ENCODE measurements around the gene COL25A1.

Gene COL25A1

DNA sequence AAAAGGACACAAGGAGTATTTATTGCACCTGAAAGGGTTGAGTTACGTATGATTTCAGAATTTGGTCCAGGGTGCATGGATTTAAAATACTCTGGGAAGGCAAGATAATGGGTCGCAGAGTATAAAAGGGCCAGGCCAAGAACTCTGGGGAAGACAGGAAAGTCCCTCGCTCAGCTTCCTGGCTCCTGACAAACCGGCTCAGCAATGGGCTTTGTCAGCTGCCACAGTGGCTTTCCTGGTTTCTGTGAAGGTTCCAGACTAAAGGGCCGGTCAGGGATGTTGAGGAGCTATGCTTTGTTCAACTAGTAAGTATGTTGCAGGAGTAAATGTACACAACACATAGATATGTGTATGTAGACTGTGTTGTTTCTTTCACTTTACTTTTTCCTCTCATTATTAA, 385.2 kb downstream of the COL25A1 start:
- H2AFZ ChIP-seq (ENCODE audit: low read depth, low read length) = no peak overlapping the region
- H3K27ac ChIP-seq (ENCODE audit: low read length) = no peak overlapping the region
- no peak overlapping the region for H3K4me3 ChIP-seq (ENCODE audit: low read length)
- H3K79me2 ChIP-seq (ENCODE audit: low read length) = no peaks in the 10 kb centered on the region
- no peaks in the 10 kb centered on the region for H3K36me3 ChIP-seq (replicated peaks; ENCODE audit: low read depth, low read length)
- H3K9me3 ChIP-seq (ENCODE audit: insufficient read depth, low read length) = no peaks in the 10 kb centered on the region
- H4K20me1 ChIP-seq (ENCODE audit: insufficient read depth, low read length) = no peaks in the 10 kb centered on the region
- no peaks in the 10 kb centered on the region for H3K4me1 ChIP-seq (ENCODE audit: low read length)
- H3K4me2 ChIP-seq (ENCODE audit: low read length) = no peak overlapping the region
- TF ChIP-seq, protein P1, sequence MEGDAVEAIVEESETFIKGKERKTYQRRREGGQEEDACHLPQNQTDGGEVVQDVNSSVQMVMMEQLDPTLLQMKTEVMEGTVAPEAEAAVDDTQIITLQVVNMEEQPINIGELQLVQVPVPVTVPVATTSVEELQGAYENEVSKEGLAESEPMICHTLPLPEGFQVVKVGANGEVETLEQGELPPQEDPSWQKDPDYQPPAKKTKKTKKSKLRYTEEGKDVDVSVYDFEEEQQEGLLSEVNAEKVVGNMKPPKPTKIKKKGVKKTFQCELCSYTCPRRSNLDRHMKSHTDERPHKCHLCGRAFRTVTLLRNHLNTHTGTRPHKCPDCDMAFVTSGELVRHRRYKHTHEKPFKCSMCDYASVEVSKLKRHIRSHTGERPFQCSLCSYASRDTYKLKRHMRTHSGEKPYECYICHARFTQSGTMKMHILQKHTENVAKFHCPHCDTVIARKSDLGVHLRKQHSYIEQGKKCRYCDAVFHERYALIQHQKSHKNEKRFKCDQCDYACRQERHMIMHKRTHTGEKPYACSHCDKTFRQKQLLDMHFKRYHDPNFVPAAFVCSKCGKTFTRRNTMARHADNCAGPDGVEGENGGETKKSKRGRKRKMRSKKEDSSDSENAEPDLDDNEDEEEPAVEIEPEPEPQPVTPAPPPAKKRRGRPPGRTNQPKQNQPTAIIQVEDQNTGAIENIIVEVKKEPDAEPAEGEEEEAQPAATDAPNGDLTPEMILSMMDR (IDR thresholded peaks at IDR 0.05; ENCODE audit: low read depth, low read length) = no peak
- TF ChIP-seq EZH2phosphoT487 (IDR thresholded peaks at IDR 0.05; ENCODE audit: low read depth) = no peak
- no peaks in the 10 kb centered on the region for H3K27me3 ChIP-seq (ENCODE audit: low read depth, low read length)
- H3K9ac ChIP-seq (ENCODE audit: low read length) = no peak overlapping the region

DNA sequence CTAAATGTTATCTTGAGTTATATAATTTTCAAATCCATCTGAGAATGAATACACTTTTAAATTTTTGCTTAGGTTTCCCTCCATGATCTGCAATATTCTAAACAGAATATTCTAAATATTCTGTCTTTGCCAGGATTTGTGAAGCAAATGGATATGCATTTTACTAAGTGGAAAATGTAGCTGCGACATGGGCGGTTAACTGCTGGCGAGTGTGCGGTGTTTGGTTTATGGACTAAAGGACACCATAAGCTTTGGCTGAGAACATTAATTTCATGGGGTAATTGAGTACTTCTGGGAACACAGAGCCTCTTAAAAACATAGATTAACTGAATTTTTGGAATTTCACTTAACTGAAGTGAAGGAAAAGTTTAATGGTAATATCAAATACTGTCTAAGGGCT, 385.8 kb downstream of the COL25A1 start:
- Histone ChIP-seq H3K4me2 (ENCODE audit: low read length) (no peak overlapping the region), H4K20me1 (ENCODE audit: insufficient read depth, low read length) (no peaks in the 10 kb centered on the region), H3K27me3 (ENCODE audit: low read depth, low read length) (no peaks in the 10 kb centered on the region), H3K4me3 (ENCODE audit: low read length) (no peak overlapping the region), H2AFZ (ENCODE audit: low read depth, low read length) (no peak overlapping the region), H3K27ac (ENCODE audit: low read length) (no peak overlapping the region), H3K9me3 (ENCODE audit: insufficient read depth, low read length) (no peaks in the 10 kb centered on the region), H3K36me3 (replicated peaks; ENCODE audit: low read depth, low read length) (no peaks in the 10 kb centered on the region), H3K4me1 (ENCODE audit: low read length) (no peaks in the 10 kb centered on the region), H3K9ac (ENCODE audit: low read length) (no peak overlapping the region), H3K79me2 (ENCODE audit: low read length) (no peaks in the 10 kb centered on the region)
- TF ChIP-seq EZH2phosphoT487 (IDR thresholded peaks at IDR 0.05; ENCODE audit: low read depth) = no peak
- TF ChIP-seq, protein P1 (IDR thresholded peaks at IDR 0.05; ENCODE audit: low read depth, low read length) = no peak

DNA sequence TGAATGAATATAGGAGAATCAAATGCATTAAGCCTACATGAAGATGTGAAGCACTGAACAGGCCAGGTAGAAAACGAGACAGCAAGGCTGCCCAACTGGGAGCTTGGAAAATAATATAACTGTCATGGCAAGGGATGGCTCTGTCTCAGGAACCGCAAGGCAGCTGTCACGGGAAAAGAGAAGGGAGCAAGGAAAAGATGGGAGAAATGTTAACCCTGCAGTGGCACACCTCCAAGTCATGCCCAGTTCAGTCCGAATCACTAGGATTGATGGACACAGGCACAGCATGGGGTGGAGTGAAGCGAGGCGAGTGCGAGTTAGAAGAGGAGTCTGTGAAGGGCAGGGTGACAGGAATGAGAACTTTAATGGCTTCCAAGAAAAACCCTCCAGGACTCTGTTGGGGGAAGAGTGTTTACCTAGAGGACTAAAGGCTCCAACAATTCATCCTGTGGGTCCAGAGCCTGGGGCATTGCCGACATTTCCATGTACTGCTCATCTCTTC, 395.5 kb downstream of the COL25A1 start:
- no peak overlapping the region for H3K27ac ChIP-seq (ENCODE audit: low read length)
- H3K4me1 ChIP-seq (ENCODE audit: low read length) = peaks cover 7% of the 10 kb centered on the region
- no peaks in the 10 kb centered on the region for H4K20me1 ChIP-seq (ENCODE audit: insufficient read depth, low read length)
- TF ChIP-seq, protein P1 (IDR thresholded peaks at IDR 0.05; ENCODE audit: low read depth, low read length) = no peak
- TF ChIP-seq EZH2phosphoT487 (IDR thresholded peaks at IDR 0.05; ENCODE audit: low read depth) = no peak
- H2AFZ ChIP-seq (ENCODE audit: low read depth, low read length) = no peak overlapping the region
- H3K4me3 ChIP-seq (ENCODE audit: low read length) = no peak overlapping the region
- no peak overlapping the region for H3K9ac ChIP-seq (ENCODE audit: low read length)
- no peaks in the 10 kb centered on the region for H3K36me3 ChIP-seq (replicated peaks; ENCODE audit: low read depth, low read length)
- H3K27me3 ChIP-seq (ENCODE audit: low read depth, low read length) = no peaks in the 10 kb centered on the region
- no peak overlapping the region for H3K4me2 ChIP-seq (ENCODE audit: low read length)
- H3K9me3 ChIP-seq (ENCODE audit: insufficient read depth, low read length) = no peaks in the 10 kb centered on the region
- no peaks in the 10 kb centered on the region for H3K79me2 ChIP-seq (ENCODE audit: low read length)

DNA sequence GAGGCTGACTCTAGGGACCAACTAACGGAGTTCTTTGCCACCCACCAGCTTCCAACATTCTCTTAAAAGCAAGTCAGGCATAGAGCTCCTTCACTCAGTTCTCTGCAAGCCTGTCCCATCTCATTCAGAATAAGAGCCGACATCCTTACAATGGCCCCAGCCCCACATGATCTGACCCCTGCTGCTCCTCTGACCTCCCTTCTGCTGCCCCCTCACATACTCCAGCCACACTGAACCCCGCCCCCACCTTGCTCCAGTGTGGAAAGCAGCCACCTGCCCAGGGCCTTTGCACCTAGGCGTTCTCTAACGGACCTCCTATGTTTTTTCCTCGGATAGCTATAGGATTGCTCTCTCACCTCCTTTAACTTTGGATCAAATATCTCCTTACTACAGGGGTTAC, 396.5 kb downstream of the COL25A1 start:
- Histone ChIP-seq H3K9ac (ENCODE audit: low read length) (no peak overlapping the region), H2AFZ (ENCODE audit: low read depth, low read length) (no peak overlapping the region), H3K27me3 (ENCODE audit: low read depth, low read length) (no peaks in the 10 kb centered on the region), H3K79me2 (ENCODE audit: low read length) (no peaks in the 10 kb centered on the region), H3K27ac (ENCODE audit: low read length) (no peak overlapping the region), H3K4me2 (ENCODE audit: low read length) (no peak overlapping the region), H3K9me3 (ENCODE audit: insufficient read depth, low read length) (no peaks in the 10 kb centered on the region), H3K4me3 (ENCODE audit: low read length) (no peak overlapping the region), H3K4me1 (ENCODE audit: low read length) (peaks cover 7% of the 10 kb centered on the region), H4K20me1 (ENCODE audit: insufficient read depth, low read length) (no peaks in the 10 kb centered on the region), H3K36me3 (replicated peaks; ENCODE audit: low read depth, low read length) (no peaks in the 10 kb centered on the region)
- TF ChIP-seq EZH2phosphoT487 (IDR thresholded peaks at IDR 0.05; ENCODE audit: low read depth) = no peak
- TF ChIP-seq, protein P1 (IDR thresholded peaks at IDR 0.05; ENCODE audit: low read depth, low read length) = no peak
